ENCODE data around the gene DMD.

The DMD gene

DNA sequence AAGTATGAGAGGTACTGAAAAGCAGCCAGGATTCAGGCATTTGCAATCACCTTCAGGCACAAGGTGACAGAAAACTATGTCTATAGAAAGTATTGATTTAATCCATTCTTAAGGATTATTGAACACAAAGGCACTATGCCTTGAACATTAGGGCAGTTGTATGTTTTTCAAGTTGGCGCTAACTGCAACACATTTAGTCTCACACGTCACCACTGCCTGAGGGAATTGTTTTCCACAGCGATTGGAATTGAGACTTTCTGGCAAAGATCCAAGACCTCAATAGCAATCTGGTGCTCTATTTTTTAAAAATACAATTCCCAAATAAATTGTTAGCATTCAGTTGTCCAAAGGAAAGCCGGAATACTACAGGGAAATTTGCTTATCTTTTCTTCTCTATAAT lies 2086.8 kb downstream of the DMD start:
- H3K36me3 ChIP-seq (replicated peaks; ENCODE audit: low read depth, low read length), result peaks cover 67% of the 10 kb centered on the region
- H3K27ac ChIP-seq (ENCODE audit: low read length), result no peak overlapping the region
- no peaks in the 10 kb centered on the region for H3K9me3 ChIP-seq (ENCODE audit: insufficient read depth, low read length)
- H2AFZ ChIP-seq (ENCODE audit: low read depth, low read length), result no peak overlapping the region
- peaks cover 7% of the 10 kb centered on the region for H3K4me1 ChIP-seq (ENCODE audit: low read length)
- H3K79me2 ChIP-seq (ENCODE audit: low read length), result no peaks in the 10 kb centered on the region
- TF ChIP-seq, protein P1, sequence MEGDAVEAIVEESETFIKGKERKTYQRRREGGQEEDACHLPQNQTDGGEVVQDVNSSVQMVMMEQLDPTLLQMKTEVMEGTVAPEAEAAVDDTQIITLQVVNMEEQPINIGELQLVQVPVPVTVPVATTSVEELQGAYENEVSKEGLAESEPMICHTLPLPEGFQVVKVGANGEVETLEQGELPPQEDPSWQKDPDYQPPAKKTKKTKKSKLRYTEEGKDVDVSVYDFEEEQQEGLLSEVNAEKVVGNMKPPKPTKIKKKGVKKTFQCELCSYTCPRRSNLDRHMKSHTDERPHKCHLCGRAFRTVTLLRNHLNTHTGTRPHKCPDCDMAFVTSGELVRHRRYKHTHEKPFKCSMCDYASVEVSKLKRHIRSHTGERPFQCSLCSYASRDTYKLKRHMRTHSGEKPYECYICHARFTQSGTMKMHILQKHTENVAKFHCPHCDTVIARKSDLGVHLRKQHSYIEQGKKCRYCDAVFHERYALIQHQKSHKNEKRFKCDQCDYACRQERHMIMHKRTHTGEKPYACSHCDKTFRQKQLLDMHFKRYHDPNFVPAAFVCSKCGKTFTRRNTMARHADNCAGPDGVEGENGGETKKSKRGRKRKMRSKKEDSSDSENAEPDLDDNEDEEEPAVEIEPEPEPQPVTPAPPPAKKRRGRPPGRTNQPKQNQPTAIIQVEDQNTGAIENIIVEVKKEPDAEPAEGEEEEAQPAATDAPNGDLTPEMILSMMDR (IDR thresholded peaks at IDR 0.05; ENCODE audit: low read depth, low read length), result no peak
- no peak for TF ChIP-seq EZH2phosphoT487 (IDR thresholded peaks at IDR 0.05; ENCODE audit: low read depth)
- no peak overlapping the region for H3K4me3 ChIP-seq (ENCODE audit: low read length)
- no peak overlapping the region for H3K9ac ChIP-seq (ENCODE audit: low read length)
- no peak overlapping the region for H3K4me2 ChIP-seq (ENCODE audit: low read length)
- H3K27me3 ChIP-seq (ENCODE audit: low read depth, low read length), result no peaks in the 10 kb centered on the region
- no peaks in the 10 kb centered on the region for H4K20me1 ChIP-seq (ENCODE audit: insufficient read depth, low read length)

DNA sequence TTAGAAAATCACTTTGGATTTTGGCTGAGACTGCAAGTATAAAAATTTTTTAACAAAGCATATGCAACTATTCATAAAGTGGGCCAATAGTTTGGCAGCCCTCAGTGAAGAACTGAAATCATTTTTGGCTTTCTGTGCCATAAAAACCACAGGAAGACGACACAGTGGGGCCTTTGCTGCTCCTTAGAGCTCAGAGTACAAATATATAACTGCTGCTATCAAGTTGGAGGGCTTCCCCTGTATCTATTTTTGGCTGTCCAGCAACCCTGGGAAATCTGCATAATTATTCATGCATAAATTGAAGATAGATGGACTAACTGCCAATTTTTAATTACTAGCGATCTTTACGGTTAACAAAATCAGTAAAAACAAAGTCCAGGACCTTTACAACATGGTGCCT lies 2088.0 kb downstream of the DMD start:
- no peak overlapping the region for H3K4me2 ChIP-seq (ENCODE audit: low read length)
- no peaks in the 10 kb centered on the region for H4K20me1 ChIP-seq (ENCODE audit: insufficient read depth, low read length)
- H3K27me3 ChIP-seq (ENCODE audit: low read depth, low read length), result no peaks in the 10 kb centered on the region
- no peak overlapping the region for H2AFZ ChIP-seq (ENCODE audit: low read depth, low read length)
- no peaks in the 10 kb centered on the region for H3K9me3 ChIP-seq (ENCODE audit: insufficient read depth, low read length)
- no peak for TF ChIP-seq EZH2phosphoT487 (IDR thresholded peaks at IDR 0.05; ENCODE audit: low read depth)
- TF ChIP-seq, protein P1 (IDR thresholded peaks at IDR 0.05; ENCODE audit: low read depth, low read length), result no peak
- H3K4me1 ChIP-seq (ENCODE audit: low read length), result peaks cover 7% of the 10 kb centered on the region
- no peak overlapping the region for H3K27ac ChIP-seq (ENCODE audit: low read length)
- no peak overlapping the region for H3K4me3 ChIP-seq (ENCODE audit: low read length)
- H3K79me2 ChIP-seq (ENCODE audit: low read length), result no peaks in the 10 kb centered on the region
- H3K36me3 ChIP-seq (replicated peaks; ENCODE audit: low read depth, low read length), result peaks cover 65% of the 10 kb centered on the region
- no peak overlapping the region for H3K9ac ChIP-seq (ENCODE audit: low read length)

DNA sequence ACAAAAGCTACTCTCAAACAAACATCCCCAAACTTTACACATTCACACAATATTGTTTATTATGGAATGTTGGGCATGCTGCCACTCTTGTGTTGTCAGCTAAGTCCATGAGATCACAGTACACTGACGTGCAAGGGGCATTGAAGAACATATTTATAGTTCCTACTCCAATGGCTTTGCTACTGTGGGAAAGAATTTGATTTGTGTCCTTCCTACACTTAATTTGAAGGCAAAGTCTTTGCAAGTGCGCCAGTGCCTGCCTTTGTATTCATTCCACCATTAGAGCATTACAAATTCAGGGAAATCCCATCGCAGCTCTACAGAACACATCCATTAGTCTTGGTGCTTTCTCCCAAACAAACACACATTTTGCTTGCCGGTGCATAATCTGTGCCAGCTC lies 2094.1 kb downstream of the DMD start:
- Histone ChIP-seq H2AFZ (ENCODE audit: low read depth, low read length) (no peak overlapping the region), H3K27ac (ENCODE audit: low read length) (no peak overlapping the region), H4K20me1 (ENCODE audit: insufficient read depth, low read length) (no peaks in the 10 kb centered on the region), H3K79me2 (ENCODE audit: low read length) (no peaks in the 10 kb centered on the region), H3K9ac (ENCODE audit: low read length) (no peak overlapping the region), H3K27me3 (ENCODE audit: low read depth, low read length) (no peaks in the 10 kb centered on the region), H3K36me3 (replicated peaks; ENCODE audit: low read depth, low read length) (peaks cover 25% of the 10 kb centered on the region), H3K4me2 (ENCODE audit: low read length) (no peak overlapping the region), H3K4me3 (ENCODE audit: low read length) (no peak overlapping the region), H3K4me1 (ENCODE audit: low read length) (peaks cover 18% of the 10 kb centered on the region), H3K9me3 (ENCODE audit: insufficient read depth, low read length) (no peaks in the 10 kb centered on the region)
- TF ChIP-seq EZH2phosphoT487 (IDR thresholded peaks at IDR 0.05; ENCODE audit: low read depth), result no peak
- TF ChIP-seq, protein P1 (IDR thresholded peaks at IDR 0.05; ENCODE audit: low read depth, low read length), result no peak

DNA sequence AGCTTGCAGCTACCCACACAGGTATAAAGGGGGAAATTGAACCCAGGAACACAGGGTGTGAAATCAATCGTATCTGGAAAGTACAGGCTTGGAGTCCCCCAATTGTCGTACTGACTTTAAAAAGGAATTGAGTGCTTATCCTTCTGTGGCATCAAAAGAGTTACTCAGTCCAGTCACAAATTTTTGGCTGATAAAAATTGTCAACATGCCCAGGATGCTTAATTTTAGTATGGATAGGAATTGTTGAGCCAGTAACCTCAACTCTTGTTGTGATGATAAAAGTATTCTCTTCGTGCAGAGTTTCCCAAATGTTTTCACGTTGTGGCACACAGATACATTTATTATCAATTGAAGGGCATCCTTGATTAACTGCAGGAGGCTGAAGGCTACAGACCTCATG lies 2096.0 kb downstream of the DMD start:
- Histone ChIP-seq H3K9me3 (ENCODE audit: insufficient read depth, low read length) (no peaks in the 10 kb centered on the region), H3K4me1 (ENCODE audit: low read length) (peaks cover 22% of the 10 kb centered on the region), H2AFZ (ENCODE audit: low read depth, low read length) (no peak overlapping the region), H3K4me3 (ENCODE audit: low read length) (no peak overlapping the region), H4K20me1 (ENCODE audit: insufficient read depth, low read length) (no peaks in the 10 kb centered on the region), H3K9ac (ENCODE audit: low read length) (no peak overlapping the region), H3K36me3 (replicated peaks; ENCODE audit: low read depth, low read length) (peaks cover 18% of the 10 kb centered on the region), H3K27me3 (ENCODE audit: low read depth, low read length) (no peaks in the 10 kb centered on the region), H3K4me2 (ENCODE audit: low read length) (no peak overlapping the region), H3K27ac (ENCODE audit: low read length) (no peak overlapping the region), H3K79me2 (ENCODE audit: low read length) (no peaks in the 10 kb centered on the region)
- TF ChIP-seq, protein P1 (IDR thresholded peaks at IDR 0.05; ENCODE audit: low read depth, low read length), result no peak
- TF ChIP-seq EZH2phosphoT487 (IDR thresholded peaks at IDR 0.05; ENCODE audit: low read depth), result no peak

Data from OCI-LY3 (cell line).